Coronary artery (tissue), 2 donors: ENCODE measurements around the gene SPIRE2.

Experiments
- DNase-seq: peaks from one replicate; pipeline ENCODE4 v3.0.0-alpha.2; 2017; ENCODE audit warnings: low spot score
- H3K27ac ChIP-seq, 2 donors: fragments of 200-600 bp; sonication (generic); one replicate each; pipeline ENCODE4 v1.5.1; 2016 to 2019
- H3K4me3 ChIP-seq: fragments of 200-600 bp; sonication (generic); 2 replicates; pipeline ENCODE4 v1.5.1; 2016; ENCODE audit warnings: mild to moderate bottlenecking, moderate library complexity
- CTCF ChIP-seq: fragments of 200-600 bp; sonication (generic); IDR thresholded peaks from one replicate; pipeline ENCODE4 v1.5.1; 2019; ENCODE audit warnings: antibody characterized with exemption

SPIRE2 gene

GRCh38 chr16:89883346-89884040 is 55.2 kb downstream of the SPIRE2 start:
- TF ChIP-seq CTCF = no peak
- DNase-seq = no peak
- Histone ChIP-seq H3K4me3 (no peak overlapping the region), H3K27ac (no peak overlapping the region)

GRCh38 chr16:89884041-89884421 is 55.8 kb downstream of the SPIRE2 start:
- Histone ChIP-seq H3K4me3 (no peak overlapping the region), H3K27ac (no peak overlapping the region)
- no peak for TF ChIP-seq CTCF
- no peak for DNase-seq

- no peak for DNase-seq
- Histone ChIP-seq H3K4me3 (no peak overlapping the region), H3K27ac (no peak overlapping the region)
- no peak for TF ChIP-seq CTCF
These were observed 59.0 kb downstream of the SPIRE2 start for GRCh38 chr16:89887243-89887642.

- no peak overlapping the region for H3K27ac ChIP-seq
These were observed 61.9 kb downstream of the SPIRE2 start for GRCh38 chr16:89890200-89890599.

GRCh38 chr16:89890886-89891657 is 62.8 kb downstream of the SPIRE2 start:
- Histone ChIP-seq H3K27ac (no peak overlapping the region), H3K4me3 (no peak overlapping the region)
- no peak for TF ChIP-seq CTCF
- no peak for DNase-seq

More at GRCh38 chr16:89890200-89890599, 61.9 kb downstream of the SPIRE2 start:
- TF ChIP-seq CTCF = no peak
- no peak overlapping the region for H3K4me3 ChIP-seq
- DNase-seq = no peak

DNA sequence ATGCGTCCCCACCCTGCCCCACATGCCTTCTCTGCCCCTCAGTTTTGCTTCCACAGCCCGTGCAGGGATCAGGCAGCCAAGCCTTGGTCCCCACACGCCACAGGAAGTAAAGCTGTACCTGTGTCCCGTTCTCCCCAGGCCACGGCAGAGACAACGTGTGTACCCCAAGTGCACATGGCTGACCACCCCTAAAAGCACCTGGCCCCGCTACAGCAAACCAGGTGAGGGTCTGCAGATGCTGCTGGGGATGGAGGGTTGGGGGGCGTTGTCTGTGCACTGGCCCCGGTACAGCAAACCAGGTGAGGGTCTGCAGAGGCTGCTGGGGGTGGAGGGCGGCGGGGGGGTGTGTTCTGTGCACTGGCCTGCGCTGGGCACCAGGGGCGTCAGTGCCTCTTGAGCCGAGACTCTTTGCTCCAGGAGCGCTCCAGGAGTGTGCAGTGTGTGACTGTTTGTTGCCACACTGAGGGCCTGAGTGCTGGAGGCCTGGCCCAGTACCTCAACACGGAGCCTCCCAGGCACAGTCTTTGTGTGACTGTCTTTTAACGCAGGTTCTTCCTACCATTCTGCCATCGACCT is 63.9 kb downstream of the SPIRE2 start:
- Histone ChIP-seq H3K4me3 (no peak overlapping the region), H3K27ac (no peak overlapping the region)
- TF ChIP-seq CTCF = no peak
- DNase-seq = no peak

DNA sequence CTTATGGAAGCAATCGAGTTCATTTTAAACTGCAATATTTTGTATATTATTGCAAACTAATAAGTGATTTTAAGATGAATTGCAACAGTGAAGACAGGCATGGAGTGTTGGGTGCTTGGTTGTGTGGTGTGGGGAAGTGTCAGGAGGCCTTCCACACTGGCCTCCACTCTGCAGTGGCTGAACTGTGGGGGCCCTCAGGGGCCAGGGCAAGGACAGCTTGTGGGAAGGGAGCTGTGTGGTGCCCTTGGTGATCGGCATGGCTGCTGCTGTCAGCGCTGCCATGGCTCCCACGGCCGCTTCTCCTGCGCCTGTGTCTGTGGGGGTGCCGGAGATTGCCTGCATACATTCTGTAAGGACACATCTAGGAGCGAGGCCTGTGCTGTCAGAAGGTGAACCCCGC is 64.4 kb downstream of the SPIRE2 start:
- Histone ChIP-seq H3K4me3 (no peak overlapping the region), H3K27ac (no peak overlapping the region)
- TF ChIP-seq CTCF = no peak
- no peak for DNase-seq
